Gastroesophageal sphincter (tissue), 4 donors: ENCODE results near the gene CARTPT. TPM values are rescaled to one million over a fixed set of nuclear protein-coding genes. Genes with fewer than 3 reads are reported as not detected.

Source experiments
- ATAC-seq: fragments of 150-250 bp; one replicate; pipeline ENCODE4 v1.9.1; 2016; ENCODE audit warnings: mild to moderate bottlenecking, moderate library complexity
- H3K27ac ChIP-seq, 4 donors: fragments of 200-600 bp; sonication (generic) in 3 of 4; 1 replicate in 3 of 4; 2 replicates in 1 of 4; pipeline ENCODE4 v1.5.1; 2016 to 2019
- H3K27me3 ChIP-seq: fragments of 200-600 bp; sonication (generic); one replicate; pipeline ENCODE4 v1.5.1; 2019
- H3K36me3 ChIP-seq, 2 donors: fragments of 200-600 bp; sonication (generic); one replicate each; pipeline ENCODE4 v1.5.1; 2019; ENCODE audit warnings: control low read depth in 1 of 2
- H3K4me1 ChIP-seq, 3 donors: fragments of 200-600 bp; sonication (generic); 1 replicate in 2 of 3; 2 replicates in 1 of 3; pipeline ENCODE4 v1.5.1; 2016 to 2019; ENCODE audit warnings: control low read depth in 2 of 3
- H3K4me3 ChIP-seq, 2 donors: fragments of 200-600 bp; sonication (generic); one replicate each; pipeline ENCODE4 v1.5.1; 2019; ENCODE audit warnings: mild to moderate bottlenecking in 1 of 2, moderate library complexity in 1 of 2
- H3K9me3 ChIP-seq, 3 donors: fragments of 200-600 bp; sonication (generic); one replicate each; pipeline ENCODE4 v1.5.1; 2017 to 2019; ENCODE audit warnings: control low read depth in 2 of 3
- EP300 ChIP-seq: sonication (generic); formaldehyde crosslinking; IDR thresholded peaks from one replicate; pipeline ENCODE4 v1.6.1; 2017; ENCODE audit warnings: antibody characterized with exemption, mild to moderate bottlenecking
- POLR2A ChIP-seq, 2 donors: fragments of 450-650 bp; IDR thresholded peaks; one replicate each; pipeline ENCODE4 v1.6.1; 2017; ENCODE audit warnings: antibody characterized with exemption in 2 of 2, mild to moderate bottlenecking in 2 of 2, moderate library complexity in 1 of 2
- POLR2AphosphoS5 ChIP-seq: sonication (generic); formaldehyde crosslinking; IDR thresholded peaks from one replicate; pipeline ENCODE4 v1.6.1; 2017; ENCODE audit warnings: antibody characterized with exemption
- WGBS, 2 donors: methylation state at CpG; one replicate each; pipeline ENCODE4 v1.1.5; 2018; ENCODE audit warnings: low coverage in 1 of 2; 5-methylcytosine and 5-hydroxymethylcytosine counted together
- total RNA-seq, 4 donors: library from RNA; depleted of rRNA; stranded (reverse); fragments of >200 nt; gene quantifications; one replicate each; pipeline ENCODE4 v1.1.0, GENCODE V29; 2016
- TF ChIP-seq, protein P1 (sequence below), 4 experiments: fragments of 200-600 bp in 2 of 4; fragments of 450-650 bp in 2 of 4; sonication (generic) in 1 of 4; IDR thresholded peaks; one replicate each; pipeline ENCODE4 v1.5.1; 2017 to 2019; ENCODE audit warnings: antibody characterized with exemption in 4 of 4, mild to moderate bottlenecking in 2 of 4, moderate library complexity in 2 of 4

Gene CARTPT
- total RNA-seq, 4 donors from 2014 or later, result 1.1 to 40.2 (median 5.4) TPM

- no peaks in the 10 kb centered on the region for H3K36me3 ChIP-seq
- no peaks in the 10 kb centered on the region for H3K9me3 ChIP-seq
- H3K4me1 ChIP-seq, result no peaks in the 10 kb centered on the region
- TF ChIP-seq EP300, result no peak
- TF ChIP-seq, protein P1, sequence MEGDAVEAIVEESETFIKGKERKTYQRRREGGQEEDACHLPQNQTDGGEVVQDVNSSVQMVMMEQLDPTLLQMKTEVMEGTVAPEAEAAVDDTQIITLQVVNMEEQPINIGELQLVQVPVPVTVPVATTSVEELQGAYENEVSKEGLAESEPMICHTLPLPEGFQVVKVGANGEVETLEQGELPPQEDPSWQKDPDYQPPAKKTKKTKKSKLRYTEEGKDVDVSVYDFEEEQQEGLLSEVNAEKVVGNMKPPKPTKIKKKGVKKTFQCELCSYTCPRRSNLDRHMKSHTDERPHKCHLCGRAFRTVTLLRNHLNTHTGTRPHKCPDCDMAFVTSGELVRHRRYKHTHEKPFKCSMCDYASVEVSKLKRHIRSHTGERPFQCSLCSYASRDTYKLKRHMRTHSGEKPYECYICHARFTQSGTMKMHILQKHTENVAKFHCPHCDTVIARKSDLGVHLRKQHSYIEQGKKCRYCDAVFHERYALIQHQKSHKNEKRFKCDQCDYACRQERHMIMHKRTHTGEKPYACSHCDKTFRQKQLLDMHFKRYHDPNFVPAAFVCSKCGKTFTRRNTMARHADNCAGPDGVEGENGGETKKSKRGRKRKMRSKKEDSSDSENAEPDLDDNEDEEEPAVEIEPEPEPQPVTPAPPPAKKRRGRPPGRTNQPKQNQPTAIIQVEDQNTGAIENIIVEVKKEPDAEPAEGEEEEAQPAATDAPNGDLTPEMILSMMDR (IDR thresholded peaks at IDR 0.05), result no peak
- no peak for TF ChIP-seq POLR2A (IDR thresholded peaks at IDR 0.05)
- no peak for TF ChIP-seq POLR2AphosphoS5
- no peak overlapping the region for H3K27ac ChIP-seq
- no peak for ATAC-seq
- peaks cover 17% of the 10 kb centered on the region for H3K27me3 ChIP-seq
- WGBS, 2 donors, result 25 to 71% methylated on average over 2 of the region's 3 CpGs
- no peak overlapping the region for H3K4me3 ChIP-seq
Measured at GRCh38 chr5:71706906-71707305, 12.2 kb upstream of the CARTPT start.

DNA sequence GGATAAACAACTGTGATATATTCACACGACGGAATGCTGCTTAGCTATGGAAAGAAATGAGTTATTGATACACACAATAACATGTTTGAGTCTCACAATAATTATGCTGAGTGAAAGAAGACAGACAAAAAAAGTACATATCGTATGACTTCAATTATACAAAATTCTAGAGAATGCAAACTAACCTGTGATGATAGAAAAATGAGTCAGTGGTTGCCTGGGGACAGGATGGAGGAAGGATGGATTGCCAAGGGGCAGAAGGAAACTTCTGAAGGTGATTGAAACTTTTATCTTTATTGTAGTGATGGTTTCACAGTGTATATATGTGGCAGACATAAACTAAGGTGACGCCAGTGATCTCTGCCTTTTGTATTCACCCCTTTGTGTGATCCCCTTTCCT is 7.5 kb upstream of the CARTPT start:
- Histone ChIP-seq H3K27me3 (peaks cover 32% of the 10 kb centered on the region), H3K4me1 (no peaks in the 10 kb centered on the region), H3K27ac (no peak overlapping the region), H3K9me3 (no peaks in the 10 kb centered on the region), H3K4me3 (no peak overlapping the region), H3K36me3 (no peaks in the 10 kb centered on the region)
- 57 to 61% methylated on average over 4 of the region's 4 CpGs for WGBS, 2 donors
- TF ChIP-seq POLR2AphosphoS5 (no peak), EP300 (no peak), POLR2A (IDR thresholded peaks at IDR 0.05) (no peak)
- TF ChIP-seq, protein P1 (IDR thresholded peaks at IDR 0.05), result no peak
- no peak for ATAC-seq

DNA sequence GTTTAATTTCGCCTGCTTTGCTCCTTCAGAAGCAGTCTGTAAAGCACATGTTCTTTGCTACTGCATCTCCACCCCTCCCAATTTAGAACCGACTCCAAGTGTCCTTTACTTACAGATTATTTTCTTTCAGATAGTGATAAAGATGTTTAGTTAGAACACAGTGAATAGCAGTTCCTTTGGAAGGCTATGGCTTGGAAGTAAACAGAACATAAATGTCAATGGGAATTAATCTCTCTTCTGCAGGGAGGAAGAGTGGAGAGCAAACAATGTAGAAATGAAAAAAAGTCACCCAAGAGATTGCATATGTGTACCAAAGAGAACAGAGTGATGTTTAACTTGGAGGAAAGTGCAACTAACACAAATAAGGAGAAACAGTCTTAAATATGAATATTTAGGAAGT is 4.2 kb upstream of the CARTPT start:
- Histone ChIP-seq H3K4me3 (no peak overlapping the region), H3K36me3 (no peaks in the 10 kb centered on the region), H3K9me3 (peaks cover 0 to 6% (median 0%) of the 10 kb centered on the region in 3 donors), H3K27ac (no peak overlapping the region), H3K4me1 (peaks cover 0 to 7% (median 0%) of the 10 kb centered on the region in 3 donors), H3K27me3 (peaks cover 59% of the 10 kb centered on the region)
- 17 to 45% methylated on average over 2 of the region's 2 CpGs for WGBS, 2 donors
- TF ChIP-seq POLR2AphosphoS5 (no peak), POLR2A (IDR thresholded peaks at IDR 0.05) (no peak), EP300 (no peak)
- TF ChIP-seq, protein P1 (IDR thresholded peaks at IDR 0.05), result no peak
- ATAC-seq, result no peak

- H3K36me3 ChIP-seq, result no peaks in the 10 kb centered on the region
- no peak overlapping the region for H3K27ac ChIP-seq
- H3K27me3 ChIP-seq, result peaks cover 46% of the 10 kb centered on the region
- ATAC-seq, result no peak
- no peaks in the 10 kb centered on the region for H3K4me1 ChIP-seq
- no peaks in the 10 kb centered on the region for H3K9me3 ChIP-seq
- TF ChIP-seq POLR2AphosphoS5, result no peak
- no peak overlapping the region for H3K4me3 ChIP-seq
- WGBS, 2 donors, result 83 to 89% methylated on average over 2 of the region's 2 CpGs
Measured at GRCh38 chr5:71727978-71728377, 8.9 kb downstream of the CARTPT start.

DNA sequence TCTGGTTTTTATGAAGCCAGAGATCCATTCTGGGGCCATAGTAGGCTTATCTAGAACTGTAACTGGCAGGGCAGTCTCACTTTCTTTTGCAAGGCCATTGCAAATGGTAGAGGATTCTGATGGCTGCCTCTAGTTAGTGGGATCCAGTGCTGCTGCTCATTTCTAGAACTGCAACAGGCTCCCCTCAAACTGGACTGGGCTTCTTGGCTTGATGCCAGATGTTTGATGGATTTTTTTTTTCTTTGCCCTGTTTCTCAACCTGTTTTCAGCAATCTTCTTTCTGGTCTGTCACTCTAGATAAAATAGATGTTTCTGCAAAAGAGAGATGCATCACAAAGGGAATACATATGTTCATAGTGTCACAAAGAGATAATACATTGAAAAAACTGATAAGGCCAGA is 11.9 kb downstream of the CARTPT start:
- H3K9me3 ChIP-seq, result no peaks in the 10 kb centered on the region
- TF ChIP-seq POLR2AphosphoS5, result no peak
- TF ChIP-seq, protein P1 (IDR thresholded peaks at IDR 0.05), result no peak
- TF ChIP-seq POLR2A (IDR thresholded peaks at IDR 0.05), result no peak
- no peak for TF ChIP-seq EP300
- peaks cover 26% of the 10 kb centered on the region for H3K27me3 ChIP-seq
- no peaks in the 10 kb centered on the region for H3K4me1 ChIP-seq
- no peak for ATAC-seq
- no peak overlapping the region for H3K4me3 ChIP-seq
- no peak overlapping the region for H3K27ac ChIP-seq
- H3K36me3 ChIP-seq, result no peaks in the 10 kb centered on the region
